ENCODE measurements around the gene AMPD2. TPM values are rescaled to one million over a fixed set of nuclear protein-coding genes. Genes with fewer than 3 reads are reported as not detected.

AMPD2 gene
- total and polyA plus RNA-seq, 2 donors (not counting 3 experiments of a cell fraction or from before 2014, with no cell fraction given): 69.4 TPM

DNA sequence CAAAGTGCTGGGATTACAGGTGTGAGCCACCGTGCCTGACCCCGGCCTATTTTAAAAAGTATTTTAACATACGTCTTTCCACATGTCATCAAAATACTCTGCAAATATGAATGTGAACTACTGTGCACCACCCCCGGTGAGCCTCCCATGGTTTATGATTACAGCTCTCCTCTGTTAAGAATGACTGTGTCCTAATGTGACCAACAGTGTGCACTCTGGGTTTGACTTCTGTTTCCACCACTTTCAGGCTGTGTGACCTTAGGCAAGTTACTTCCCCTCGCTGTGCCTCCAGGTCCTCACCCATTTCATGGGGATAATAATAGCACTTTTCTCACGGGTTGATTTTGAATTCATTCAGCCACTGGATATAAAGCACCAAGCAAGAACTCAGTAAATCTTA, 14.7 kb downstream of the AMPD2 start:
- Histone ChIP-seq H3K4me3 (replicated peaks in 1 of 3; ENCODE audit: insufficient read depth in 1 of 3, low read depth in 1 of 3, low read length in 3 of 3) (no peak overlapping the region), H3K79me2 (ENCODE audit: control insufficient read depth, insufficient read depth, low read length) (no peaks in the 10 kb centered on the region), H4K20me1 (replicated peaks; ENCODE audit: control insufficient read depth, extremely low read depth, insufficient read depth, low read length) (no peaks in the 10 kb centered on the region), H3K27me3 (ENCODE audit: control insufficient read depth in 2 of 2, insufficient read depth in 2 of 2, low read length in 2 of 2) (no peaks in the 10 kb centered on the region), H3K36me3 (ENCODE audit: control insufficient read depth in 2 of 2, extremely low read depth in 1 of 2, insufficient read depth in 2 of 2, low read length in 2 of 2) (peaks cover 9 to 22% of the 10 kb centered on the region in 2 experiments), H3K4me2 (ENCODE audit: insufficient read depth, low read length) (no peak overlapping the region), H3K9me1 (replicated peaks; ENCODE audit: control insufficient read depth, extremely low read depth, insufficient read depth, low read length) (no peaks in the 10 kb centered on the region), H3K4me1 (ENCODE audit: control insufficient read depth, extremely low read depth, insufficient read depth, low read length) (no peaks in the 10 kb centered on the region), H3K9ac (replicated peaks; ENCODE audit: extremely low read depth, insufficient read depth, low read length) (no peak overlapping the region), H3K27ac (ENCODE audit: insufficient read depth, low read depth, low read length) (no peak overlapping the region), H3K9me3 (replicated peaks; ENCODE audit: control insufficient read depth, insufficient read depth, low read length) (no peaks in the 10 kb centered on the region), H2AFZ (ENCODE audit: low read depth, low read length) (no peak overlapping the region)
- CTCF ChIA-PET: interaction anchor here (1.4 to 15.2 kb wide), 5 partner anchors 15 to 350 kb away, joined by 4 to 565 read pairs (median 4); partner anchors contain the start of genes AHCYL1 and GNAI3
- dilution Hi-C loops (cut with MboI; ENCODE audit: extremely low pct_ligation_motif_present, low sequenced_read_pairs) (no loop called here), intact Hi-C loops (cut with micrococcal nuclease) (no loop called here)
- no peak for FAIRE-seq
- DNase-seq (ENCODE audit: low read depth, low spot score): no peak
- TF ChIP-seq MYC (IDR thresholded peaks at IDR 0.05; ENCODE audit: low read depth, low read length) (no peak), GATA2 (IDR thresholded peaks at IDR 0.05; ENCODE audit: insufficient read depth, insufficient read length, low read depth, low read length) (no peak), POLR2AphosphoS5 (IDR thresholded peaks at IDR 0.05; ENCODE audit: insufficient read depth, low read depth, low read length) (no peak), EZH2 (IDR thresholded peaks at IDR 0.05; ENCODE audit: borderline replicate concordance, low read depth, low read length, severe bottlenecking) (no peak), FOS (IDR thresholded peaks at IDR 0.05; ENCODE audit: borderline replicate concordance, insufficient read depth, low read length) (no peak), JUN (IDR thresholded peaks at IDR 0.05; ENCODE audit: borderline replicate concordance, insufficient read depth, insufficient read length, low read depth) (no peak), POLR2A (IDR thresholded peaks at IDR 0.05; ENCODE audit: low read depth, low read length) (no peak)
- TF ChIP-seq, protein P1, sequence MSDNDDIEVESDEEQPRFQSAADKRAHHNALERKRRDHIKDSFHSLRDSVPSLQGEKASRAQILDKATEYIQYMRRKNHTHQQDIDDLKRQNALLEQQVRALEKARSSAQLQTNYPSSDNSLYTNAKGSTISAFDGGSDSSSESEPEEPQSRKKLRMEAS (IDR thresholded peaks at IDR 0.05; ENCODE audit: insufficient read depth, insufficient read length): no peak
- TF ChIP-seq, protein P2, sequence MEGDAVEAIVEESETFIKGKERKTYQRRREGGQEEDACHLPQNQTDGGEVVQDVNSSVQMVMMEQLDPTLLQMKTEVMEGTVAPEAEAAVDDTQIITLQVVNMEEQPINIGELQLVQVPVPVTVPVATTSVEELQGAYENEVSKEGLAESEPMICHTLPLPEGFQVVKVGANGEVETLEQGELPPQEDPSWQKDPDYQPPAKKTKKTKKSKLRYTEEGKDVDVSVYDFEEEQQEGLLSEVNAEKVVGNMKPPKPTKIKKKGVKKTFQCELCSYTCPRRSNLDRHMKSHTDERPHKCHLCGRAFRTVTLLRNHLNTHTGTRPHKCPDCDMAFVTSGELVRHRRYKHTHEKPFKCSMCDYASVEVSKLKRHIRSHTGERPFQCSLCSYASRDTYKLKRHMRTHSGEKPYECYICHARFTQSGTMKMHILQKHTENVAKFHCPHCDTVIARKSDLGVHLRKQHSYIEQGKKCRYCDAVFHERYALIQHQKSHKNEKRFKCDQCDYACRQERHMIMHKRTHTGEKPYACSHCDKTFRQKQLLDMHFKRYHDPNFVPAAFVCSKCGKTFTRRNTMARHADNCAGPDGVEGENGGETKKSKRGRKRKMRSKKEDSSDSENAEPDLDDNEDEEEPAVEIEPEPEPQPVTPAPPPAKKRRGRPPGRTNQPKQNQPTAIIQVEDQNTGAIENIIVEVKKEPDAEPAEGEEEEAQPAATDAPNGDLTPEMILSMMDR (IDR thresholded peaks at IDR 0.05; ENCODE audit: extremely low read depth in 1 of 2, insufficient read depth in 1 of 2, low read depth in 1 of 2, low read length in 2 of 2): no peak
- POLR2A ChIA-PET: no interaction called here
- BruUV-seq (replicated peaks): no TSS peak
